Osteocyte (in vitro differentiated cells): ENCODE data around the gene LRRC17. TPM values are rescaled to one million over a fixed set of nuclear protein-coding genes. Genes with fewer than 3 reads are reported as not detected.

ENCODE experiments used
- total RNA-seq: library from RNA; stranded (reverse); gene quantifications from 2 replicates; pipeline ENCODE4 v1.2.1, GENCODE V29; 2021

The LRRC17 gene
- total RNA-seq, 1 donor from 2014 or later, result 12.4 TPM

Other genes with a start within 250 kb of the LRRC17 start
- gene POLR2J2, start 241.3 kb upstream of the LRRC17 start, total RNA-seq, result 6.5 and 6.7 TPM in 2 replicates
- gene FAM185A, start 164.0 kb upstream of the LRRC17 start, total RNA-seq, result 6.8 and 7.8 TPM in 2 replicates
- 0.83 and 0.97 TPM in 2 replicates for gene FBXL13, start 161.8 kb downstream of the LRRC17 start, total RNA-seq
- gene ARMC10, start 162.1 kb downstream of the LRRC17 start, total RNA-seq, result 28.5 and 29.3 TPM in 2 replicates
- 11.6 and 12.9 TPM in 2 replicates for gene NAPEPLD, start 236.1 kb downstream of the LRRC17 start, total RNA-seq